Lung microvascular endothelial cell (primary cell): Measurements from ENCODE around the gene FBXO24. TPM values are rescaled to one million over a fixed set of nuclear protein-coding genes. Genes with fewer than 3 reads are reported as not detected.
"Not testable (repeated sequence)": the region's sequence is repeated elsewhere in the genome, so short reads cannot be mapped to it uniquely, and the experiment has no call there.

Experiments
- DNase-seq, 2 donors: peaks; one replicate each; pipeline versions ENCODE4 v3.0.0 to v3.0.0-alpha.2; 2010; ENCODE audit warnings: low read depth in 2 of 2
- total RNA-seq: library from RNA; depleted of rRNA; stranded (reverse); fragments of >200 nt; gene quantifications from 2 replicates; pipeline ENCODE4 v1.2.1, GENCODE V29; 2014

FBXO24 gene, protein sequence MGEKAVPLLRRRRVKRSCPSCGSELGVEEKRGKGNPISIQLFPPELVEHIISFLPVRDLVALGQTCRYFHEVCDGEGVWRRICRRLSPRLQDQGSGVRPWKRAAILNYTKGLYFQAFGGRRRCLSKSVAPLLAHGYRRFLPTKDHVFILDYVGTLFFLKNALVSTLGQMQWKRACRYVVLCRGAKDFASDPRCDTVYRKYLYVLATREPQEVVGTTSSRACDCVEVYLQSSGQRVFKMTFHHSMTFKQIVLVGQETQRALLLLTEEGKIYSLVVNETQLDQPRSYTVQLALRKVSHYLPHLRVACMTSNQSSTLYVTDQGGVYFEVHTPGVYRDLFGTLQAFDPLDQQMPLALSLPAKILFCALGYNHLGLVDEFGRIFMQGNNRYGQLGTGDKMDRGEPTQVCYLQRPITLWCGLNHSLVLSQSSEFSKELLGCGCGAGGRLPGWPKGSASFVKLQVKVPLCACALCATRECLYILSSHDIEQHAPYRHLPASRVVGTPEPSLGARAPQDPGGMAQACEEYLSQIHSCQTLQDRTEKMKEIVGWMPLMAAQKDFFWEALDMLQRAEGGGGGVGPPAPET
- total RNA-seq: under 0.01 and 0.20 TPM in 2 replicates

DNA sequence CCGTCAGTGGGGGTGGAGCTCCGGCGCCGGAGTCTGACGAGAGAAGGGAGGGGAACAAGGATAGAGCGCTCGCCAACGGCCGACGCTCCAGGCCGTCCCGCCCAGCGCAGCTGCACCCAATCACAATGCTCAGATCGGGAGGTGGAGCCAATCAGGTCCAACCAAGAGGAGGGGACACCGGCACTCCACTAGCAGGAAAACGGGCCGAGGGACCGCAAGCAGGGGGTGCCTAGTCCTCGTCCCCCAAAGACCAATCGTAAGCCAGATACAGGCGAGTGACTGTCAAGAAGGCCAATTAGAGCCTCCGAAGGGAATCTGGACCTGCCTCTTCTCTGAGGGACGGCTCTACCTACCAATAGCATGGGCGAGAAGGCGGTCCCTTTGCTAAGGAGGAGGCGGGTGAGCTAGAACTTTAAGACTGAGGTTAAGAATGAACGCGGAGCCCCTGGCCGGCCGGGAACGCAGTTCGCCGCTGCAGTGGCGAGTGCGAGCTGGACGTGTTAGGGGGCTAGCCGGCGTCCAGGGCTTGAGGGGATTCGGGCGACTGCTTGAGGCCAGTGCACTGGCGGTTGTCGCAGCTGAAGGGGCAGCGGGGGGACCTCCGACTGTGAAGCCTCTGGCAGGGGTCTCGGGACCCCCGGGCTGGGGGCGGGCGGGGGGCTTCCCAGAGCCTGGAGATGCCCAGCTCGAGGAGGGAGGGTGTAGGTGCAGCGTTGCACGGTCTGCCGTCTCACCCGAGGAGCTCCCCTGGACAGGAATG, at the start of gene FBXO24:
Gene FBXO24 (plus strand): TSS at position 63 of the 760 bp plus-strand sequence. CDS start 298 bp downstream, at position 361.
- DNase-seq: peak; percentile 100

DNA sequence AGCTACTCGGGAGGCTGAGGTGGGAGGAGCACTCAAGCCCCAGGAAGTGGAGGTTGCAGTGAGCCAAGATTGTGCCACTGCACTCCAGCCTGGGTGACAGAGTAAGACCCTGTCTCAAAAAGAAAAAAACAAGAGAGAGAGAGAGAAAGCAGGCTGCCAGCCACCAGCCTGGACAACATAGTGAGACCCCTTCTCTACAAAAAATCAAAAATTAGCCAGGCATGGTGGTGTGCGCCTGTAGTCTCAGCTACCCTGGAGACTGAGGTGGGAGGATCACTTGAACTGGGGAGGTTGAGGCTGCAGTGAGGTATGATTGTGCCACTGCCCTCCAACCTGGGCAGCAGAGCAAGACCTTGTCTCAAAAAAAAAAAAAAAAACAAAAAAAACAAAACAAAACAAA, 49.4 kb upstream of the FBXO24 start:
- not testable (repeated sequence) for DNase-seq

DNA sequence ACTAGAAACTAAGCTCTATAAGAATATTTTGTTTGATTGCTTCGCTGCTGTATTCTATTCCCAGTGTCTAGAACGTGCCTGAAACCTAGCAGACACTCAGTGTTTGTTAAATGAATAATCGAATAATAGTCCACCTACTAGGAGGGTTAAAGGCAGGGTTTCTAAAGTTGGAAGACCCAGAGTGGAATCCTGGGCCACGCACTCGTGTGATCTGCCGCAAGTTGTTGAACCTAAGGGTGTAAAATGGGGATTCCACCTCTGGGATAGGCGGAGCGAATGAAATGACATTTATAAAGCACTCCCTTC, 47.8 kb upstream of the FBXO24 start:
- no peak for DNase-seq

DNA sequence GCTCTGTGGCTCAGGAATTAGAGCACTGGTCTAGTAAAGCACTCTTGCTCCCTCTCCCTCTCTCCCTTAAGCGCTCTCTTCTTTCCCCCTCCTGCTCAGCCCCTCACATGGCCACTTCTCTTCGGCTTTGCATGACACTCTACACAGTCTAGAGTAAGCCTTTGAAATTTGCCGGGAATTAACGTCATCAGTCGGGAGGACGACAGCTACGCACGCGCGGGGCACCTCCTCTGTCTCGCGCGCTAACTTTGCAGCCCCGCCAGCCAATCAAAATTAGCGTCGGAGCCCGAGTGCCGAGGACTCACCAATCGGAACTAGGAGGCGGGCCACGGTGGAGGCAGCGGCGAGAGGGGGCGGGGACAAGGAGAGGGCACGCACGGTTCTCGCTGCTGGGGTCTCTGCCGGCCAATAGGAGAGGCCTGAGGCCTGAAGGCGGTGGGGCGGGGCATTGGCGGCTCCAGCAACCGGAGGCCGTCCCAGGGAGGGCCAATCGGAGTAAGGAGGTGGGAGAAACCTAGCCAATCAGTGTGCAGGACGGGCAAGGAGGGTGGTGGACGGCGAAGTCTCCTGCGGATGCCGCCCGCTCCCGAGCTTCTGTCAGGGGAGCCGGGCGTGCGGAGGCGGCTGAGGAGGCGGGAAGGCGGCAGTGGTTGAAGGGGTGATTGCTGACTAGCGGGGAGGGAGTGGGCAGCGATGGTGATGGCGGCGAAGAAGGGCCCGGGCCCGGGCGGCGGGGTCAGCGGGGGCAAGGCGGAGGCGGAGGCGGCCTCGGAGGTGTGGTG, 47.3 kb upstream of the FBXO24 start, which contains the start of gene AGFG2:
Gene AGFG2 (plus strand): TSS at position 550 of the 782 bp plus-strand sequence. CDS start 144 bp downstream, at position 694.
- peak; percentile 100 for DNase-seq

DNA sequence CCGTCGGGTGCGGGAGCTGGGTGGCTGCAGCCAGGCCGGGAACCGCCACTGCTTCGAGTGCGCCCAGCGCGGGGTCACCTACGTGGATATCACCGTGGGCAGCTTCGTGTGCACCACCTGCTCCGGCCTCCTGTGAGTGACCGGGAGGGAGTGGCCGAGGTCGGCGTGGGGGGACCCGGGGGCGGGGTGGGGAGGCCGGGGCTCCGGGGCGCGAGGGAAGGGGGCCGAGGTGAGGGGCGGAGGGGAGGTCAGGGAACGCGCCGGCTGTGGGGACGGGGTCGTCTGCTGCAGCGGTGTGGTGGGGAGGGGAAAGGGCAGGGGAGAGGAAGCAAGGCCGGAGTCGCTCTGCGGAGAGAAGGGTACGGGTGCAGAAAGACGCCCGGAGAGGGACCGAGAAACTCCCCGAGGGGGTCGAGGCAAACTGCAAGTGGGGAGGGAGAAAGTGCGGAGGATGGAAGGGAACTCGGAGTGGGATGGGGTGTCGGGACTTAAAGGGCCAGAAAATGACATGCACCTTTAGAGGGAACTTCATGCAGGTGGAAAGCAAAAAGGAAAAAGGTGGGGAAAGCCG, 46.6 kb upstream of the FBXO24 start:
- no peak for DNase-seq

DNA sequence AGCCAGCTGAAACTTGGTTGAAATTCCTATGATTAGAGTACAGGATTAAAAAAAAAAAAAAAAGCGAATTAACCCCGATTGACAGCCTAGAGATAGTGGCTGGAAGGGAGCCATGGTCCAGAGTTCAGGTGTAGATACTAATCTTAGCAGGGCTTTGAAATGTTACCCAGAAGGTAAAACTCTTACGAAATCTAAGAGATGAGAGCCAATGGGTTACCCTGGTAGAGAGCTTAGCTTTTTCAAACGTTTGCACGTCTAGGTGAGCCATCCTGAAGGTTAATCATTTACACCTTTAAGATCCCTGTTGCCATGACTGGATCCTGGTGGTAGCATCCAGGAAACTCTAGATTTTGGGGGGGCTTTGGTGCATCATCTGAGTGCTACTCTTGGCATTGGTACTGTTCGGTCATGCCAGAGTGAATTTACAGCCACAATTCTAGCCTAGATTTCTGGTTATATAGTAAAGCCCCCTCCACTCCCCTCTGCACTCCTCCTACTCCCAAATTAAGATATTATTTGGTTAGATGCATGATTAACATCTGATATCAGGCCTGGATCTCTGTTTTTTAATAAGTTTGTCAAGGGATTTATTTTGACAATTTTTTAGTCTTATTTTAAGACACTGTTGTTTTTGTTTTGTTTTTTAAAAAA, 45.9 kb upstream of the FBXO24 start:
- DNase-seq: no peak

DNA sequence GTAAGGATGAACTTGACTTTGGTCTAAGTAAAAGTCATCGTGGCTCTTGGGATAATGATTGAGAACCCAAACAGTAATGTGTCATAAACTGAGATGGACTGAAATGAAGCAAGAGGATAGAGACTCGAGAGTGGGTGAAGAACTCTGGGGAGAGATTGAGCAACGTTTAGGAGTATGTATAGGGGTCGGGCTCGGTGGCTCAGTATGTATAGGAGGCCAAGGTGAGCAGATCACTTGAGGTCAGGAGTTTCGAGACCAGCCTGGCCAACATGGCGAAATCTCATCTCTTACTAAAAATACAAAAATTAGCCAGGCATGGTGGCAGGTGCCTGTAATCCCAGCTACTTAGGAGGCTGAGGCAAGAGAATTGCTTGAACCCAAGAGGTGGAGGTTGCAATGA, 44.8 kb upstream of the FBXO24 start:
- not testable (repeated sequence) for DNase-seq

DNA sequence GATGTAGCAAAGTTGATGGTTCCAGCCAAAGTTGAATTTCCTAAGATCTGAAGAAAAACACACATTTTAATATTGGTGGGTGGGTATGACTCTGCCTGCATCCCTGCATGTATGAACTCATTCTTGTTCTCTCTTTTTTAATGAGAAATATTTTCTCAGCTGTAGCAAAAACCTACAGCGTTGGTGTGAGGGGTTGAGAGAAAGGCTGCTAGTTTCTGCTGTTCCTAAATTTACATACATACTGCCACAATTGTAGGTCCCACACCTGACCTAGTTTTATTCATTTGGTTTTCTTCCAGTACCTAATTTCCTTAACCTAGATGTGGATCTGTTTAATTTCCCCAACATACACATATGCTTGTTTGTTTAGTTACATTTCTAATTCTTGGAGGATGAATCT, 42.5 kb upstream of the FBXO24 start:
- no peak for DNase-seq

DNA sequence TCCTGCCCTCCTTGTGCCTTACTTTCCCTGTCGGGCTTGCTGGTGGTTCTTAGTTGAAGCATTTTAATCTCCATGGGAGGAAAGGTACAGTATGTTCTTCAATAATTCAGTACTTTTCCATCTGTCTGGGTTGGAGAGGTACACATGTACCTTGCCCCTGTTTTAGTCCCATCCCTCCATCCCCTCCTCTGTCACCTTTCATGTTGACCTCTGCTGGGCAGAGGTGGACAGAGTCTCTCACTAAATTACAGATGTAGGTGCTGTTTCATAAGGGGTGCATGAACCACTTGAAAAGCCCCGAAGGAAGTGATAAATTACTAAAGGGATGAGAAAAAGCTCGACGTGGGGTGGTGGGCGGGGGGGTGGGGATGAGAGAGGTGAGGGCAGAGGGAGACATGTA, 41.7 kb upstream of the FBXO24 start:
- DNase-seq: no peak

DNA sequence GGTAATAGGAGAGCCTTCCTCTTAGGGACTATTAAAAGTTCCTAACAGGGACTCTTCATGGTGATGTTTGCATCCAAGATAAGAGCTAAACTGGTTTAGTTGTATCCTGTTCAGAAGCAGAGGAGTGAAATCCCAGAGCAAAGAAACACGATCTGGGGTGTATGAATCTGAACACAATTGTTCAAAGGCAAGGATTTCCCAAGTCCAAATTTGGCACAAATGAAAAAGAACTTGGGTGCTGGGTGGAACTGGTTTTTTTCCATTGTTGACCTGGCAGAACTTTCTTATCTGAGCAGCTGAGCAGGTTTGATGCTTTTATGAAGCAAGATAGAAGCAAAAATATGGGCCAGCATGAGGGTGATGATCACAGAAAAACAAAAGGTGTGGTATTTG, 41.2 kb upstream of the FBXO24 start:
- no peak for DNase-seq

DNA sequence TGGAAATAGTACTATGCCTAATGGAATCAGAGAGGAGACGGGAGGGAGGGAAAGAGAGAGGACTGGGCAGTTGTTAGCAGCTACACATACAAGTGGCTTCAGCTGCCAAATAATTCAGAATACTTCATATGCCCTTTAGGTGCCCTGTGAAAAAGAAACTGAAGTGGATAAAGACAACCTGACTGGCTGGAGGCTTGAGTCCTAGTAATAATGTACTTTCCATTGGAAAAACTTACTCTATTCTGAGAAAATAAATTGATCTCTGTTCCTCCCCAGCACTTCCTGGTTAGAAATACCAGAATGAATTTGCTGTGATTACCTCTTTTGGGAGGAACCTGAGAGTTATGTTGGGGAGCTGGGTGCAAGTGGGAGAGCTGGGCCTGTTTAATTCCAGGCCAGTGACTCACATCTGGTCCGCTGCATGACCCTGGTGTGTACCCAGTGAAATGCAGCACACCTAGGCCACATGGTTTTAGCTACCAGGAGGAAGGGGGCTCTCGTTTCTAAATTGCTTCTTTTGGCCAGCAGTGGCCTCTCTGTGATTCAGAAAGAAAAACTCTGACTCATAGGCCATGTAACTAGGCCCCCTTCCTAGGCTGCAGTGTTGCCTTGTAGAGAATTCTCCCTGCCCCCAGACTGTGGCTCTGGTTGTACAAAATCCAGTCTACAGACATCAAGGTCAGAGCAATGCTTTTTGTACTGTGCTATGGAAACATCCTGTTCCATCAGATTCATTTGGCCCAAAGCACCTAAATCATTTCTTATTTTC, 40.6 kb upstream of the FBXO24 start:
- DNase-seq: peak; percentile 86 to 96

DNA sequence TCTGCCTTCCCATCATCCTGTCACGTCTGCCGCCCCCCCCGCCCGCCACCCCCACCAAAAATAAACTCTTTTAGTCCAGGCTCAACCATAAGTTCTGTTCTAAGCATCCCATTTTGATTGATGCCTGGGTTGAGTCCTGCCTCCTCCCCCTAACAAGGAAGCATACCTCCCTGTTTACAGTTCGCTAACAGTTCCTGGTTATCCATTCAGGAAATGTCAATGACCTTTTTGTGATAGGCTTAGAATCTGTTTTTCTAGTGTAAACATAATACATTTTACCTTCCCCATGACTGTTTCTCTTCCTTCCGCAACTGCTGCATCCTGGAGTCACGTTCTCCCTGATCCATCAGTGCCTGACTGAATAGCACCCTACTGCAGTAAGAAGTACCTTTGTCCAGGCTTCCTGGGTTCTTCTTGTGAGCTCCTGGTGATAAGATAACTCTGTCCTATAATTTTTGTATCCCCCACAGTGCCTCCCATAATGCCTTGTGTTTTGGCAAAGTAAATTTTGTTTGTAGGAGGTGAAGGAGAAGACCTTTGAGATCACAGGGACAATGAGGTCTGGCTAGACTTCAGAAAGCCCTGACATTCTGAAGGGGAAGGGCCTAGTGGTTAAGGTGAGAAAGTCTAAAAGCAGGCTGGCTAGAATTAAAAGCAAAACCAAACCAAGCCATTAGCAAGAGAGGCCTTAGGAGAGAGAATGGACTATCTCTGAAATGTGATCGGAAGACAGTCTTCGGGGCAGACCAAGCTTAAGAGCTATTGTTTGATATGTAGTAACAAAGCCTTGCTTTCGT, 39.8 kb upstream of the FBXO24 start:
- DNase-seq: peak; percentile 87 to 95

DNA sequence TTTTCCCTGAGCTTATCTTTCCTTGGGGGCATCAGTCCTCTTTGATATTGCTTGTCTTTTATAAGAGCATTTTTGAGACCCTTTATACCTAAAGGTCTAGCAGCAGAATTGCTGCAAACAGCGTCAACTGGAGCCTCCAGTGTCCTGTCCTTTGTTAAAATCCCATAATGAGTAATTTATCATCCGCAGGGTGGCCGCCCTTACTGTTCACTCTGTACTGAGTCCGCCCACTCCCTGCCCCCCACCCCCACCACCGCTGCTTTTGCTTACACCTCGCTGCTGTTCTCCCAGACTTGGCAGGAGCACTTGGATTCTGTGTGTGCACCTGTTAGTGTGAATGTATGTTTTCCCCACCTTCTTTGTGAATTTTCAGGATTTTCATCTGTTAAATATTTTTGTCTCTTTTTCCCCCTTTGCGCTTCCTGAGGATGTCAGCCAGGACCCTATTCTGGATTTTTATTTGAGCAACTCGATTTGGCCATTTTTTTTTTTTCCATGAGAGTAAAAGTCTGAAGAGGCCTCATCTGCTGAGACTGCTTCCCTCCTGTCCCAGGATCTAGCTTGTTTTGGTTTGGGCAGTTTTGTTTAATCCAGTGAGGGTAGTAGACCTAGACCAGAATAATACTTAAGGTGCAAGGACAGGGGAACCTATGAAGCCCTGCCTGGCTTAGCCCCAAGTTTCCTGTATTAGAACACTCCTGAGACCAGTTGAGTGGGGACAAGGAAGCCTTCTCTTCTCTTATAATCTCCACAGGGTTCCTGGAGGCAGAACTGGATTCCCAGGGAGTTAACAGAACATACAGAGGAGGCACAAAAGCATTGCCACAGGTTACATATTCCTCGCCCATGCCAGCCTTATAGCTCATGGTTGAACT, 39.0 kb upstream of the FBXO24 start:
- DNase-seq: peak; percentile 30 to 78

DNA sequence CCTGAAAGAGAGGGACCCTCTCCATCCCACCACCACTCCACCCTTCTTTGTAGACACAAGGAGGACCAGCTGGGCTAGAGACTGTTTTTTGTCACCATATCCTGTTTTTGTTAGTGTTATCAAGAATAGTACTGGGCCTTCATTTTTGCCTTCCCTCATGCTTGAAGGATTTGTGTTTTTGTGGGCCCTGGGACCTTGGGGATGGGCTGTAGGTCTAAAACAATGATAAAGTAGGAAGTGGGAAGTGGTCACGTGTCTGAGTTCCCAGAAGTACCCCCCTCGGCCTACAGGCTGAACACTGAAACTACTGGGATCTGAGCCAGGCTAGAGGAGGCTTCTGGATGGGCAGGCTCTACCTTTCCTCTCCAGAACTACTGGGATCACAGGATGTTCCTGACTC, 38.3 kb upstream of the FBXO24 start:
- peak; percentile 64 to 87 for DNase-seq

DNA sequence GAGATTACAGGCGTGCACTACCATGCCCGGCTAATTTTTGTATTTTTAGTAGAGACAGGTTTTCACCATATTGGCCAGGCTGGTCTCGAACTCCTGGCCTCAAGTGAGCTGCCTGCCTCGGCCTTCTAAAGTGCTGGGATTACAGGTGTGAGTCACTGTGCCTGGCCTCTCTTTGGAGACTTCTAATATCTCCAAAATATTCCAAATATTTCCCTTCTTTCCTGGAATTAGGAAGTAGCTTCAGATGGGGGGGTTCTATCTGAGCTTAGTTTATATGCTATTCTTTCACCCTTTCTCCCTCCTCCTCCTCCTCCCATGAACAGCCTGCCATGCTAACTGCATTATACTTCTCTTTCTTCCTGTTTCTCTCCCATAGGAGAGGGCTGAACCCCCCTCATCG, 37.7 kb upstream of the FBXO24 start:
- not testable (repeated sequence) for DNase-seq

DNA sequence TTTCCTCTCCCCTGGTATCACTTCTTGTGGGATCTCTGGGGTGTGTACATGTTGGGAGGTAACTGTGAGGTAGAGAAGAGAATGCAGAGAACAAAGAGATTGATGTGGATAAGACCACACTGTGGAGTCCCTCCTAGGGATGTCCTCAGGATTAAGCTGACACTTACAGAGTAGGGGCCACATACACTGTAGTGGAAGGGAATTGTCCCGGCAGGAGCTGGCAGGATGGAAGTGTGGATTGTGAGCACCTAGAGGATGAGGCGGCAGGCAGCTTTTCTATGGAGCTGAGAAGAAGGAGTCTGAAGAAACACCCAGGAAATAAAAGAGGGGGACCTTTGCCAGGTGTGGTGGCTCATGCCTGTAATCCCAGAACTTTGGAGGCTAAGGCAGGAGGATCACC, 33.6 kb upstream of the FBXO24 start:
- DNase-seq: no peak

DNA sequence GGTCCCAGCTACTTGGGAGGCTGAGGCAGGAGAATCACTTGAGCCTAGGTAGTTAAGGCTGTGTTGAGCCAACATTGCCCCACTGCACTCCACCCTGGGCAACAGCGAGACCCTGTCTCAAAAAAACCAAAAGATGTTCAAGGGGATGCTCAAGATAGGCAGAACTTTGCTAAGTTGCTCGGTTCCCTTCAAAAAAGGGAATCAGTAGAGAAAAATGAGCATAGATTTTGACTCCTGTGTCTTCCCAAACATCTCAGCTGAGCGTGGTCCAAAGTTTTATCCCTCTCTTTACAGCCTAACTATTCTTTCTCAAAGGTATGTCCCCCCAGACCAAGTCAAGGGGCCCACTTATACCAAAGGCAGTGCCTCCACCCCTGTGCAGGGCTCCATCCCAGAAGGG, 33.1 kb upstream of the FBXO24 start:
- no peak for DNase-seq

DNA sequence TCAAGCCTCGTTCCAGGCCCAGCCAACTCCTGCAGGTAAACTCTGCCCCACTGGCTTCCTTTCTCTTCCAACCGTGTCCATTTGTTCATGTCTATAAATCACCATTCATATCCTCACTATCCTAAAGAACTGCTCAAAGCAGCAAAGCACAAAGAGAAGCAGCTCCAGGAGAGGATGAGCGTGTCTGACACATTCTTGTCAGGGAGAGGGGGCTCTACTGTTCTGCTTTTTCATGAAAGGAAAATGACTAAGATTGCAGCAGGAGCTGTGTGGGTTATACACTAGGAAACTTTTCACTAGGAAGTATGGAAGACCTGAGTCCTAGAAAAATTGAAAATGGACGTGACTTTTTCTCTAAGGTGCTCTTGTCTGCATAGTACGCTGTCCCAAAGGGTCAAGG, 30.4 kb upstream of the FBXO24 start:
- DNase-seq: no peak
